Measurements from ENCODE around the gene AOX1.

DNA sequence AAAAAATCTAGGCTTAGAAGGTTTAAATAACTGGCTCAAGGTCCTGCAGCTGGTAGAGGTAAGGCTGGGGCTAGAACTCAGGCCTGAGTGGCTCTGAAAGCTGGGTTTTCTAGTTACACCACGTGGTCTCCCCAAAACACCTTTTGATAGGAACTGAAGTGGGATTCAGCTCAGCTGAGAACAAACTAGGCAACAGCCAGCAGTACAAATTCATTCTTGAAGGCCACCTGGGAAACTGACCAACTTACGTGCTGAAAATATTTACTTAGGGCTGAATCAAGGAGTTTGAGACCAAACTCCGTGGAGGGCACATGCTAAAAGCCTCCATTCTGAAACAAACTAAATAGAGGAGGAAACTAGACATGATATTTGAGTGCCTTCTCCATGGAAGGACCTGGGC is 67.2 kb downstream of the AOX1 start:
- TF ChIP-seq, protein P1, sequence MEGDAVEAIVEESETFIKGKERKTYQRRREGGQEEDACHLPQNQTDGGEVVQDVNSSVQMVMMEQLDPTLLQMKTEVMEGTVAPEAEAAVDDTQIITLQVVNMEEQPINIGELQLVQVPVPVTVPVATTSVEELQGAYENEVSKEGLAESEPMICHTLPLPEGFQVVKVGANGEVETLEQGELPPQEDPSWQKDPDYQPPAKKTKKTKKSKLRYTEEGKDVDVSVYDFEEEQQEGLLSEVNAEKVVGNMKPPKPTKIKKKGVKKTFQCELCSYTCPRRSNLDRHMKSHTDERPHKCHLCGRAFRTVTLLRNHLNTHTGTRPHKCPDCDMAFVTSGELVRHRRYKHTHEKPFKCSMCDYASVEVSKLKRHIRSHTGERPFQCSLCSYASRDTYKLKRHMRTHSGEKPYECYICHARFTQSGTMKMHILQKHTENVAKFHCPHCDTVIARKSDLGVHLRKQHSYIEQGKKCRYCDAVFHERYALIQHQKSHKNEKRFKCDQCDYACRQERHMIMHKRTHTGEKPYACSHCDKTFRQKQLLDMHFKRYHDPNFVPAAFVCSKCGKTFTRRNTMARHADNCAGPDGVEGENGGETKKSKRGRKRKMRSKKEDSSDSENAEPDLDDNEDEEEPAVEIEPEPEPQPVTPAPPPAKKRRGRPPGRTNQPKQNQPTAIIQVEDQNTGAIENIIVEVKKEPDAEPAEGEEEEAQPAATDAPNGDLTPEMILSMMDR (IDR thresholded peaks at IDR 0.05): no peak
- no peak for TF ChIP-seq POLR2A (IDR thresholded peaks at IDR 0.05)

Data from uterus (tissue), 2 donors.